CD14-positive monocyte (primary cell): ENCODE data around the gene DPH1. TPM values are rescaled to one million over a fixed set of nuclear protein-coding genes. Genes with fewer than 3 reads are reported as not detected.

Experiments used
- DNase-seq, 3 donors: peaks; one replicate each; pipeline ENCODE4 v3.0.0-alpha.2; 2011 to 2022
- H2AFZ ChIP-seq: 2 replicates; pipeline ENCODE4 v1.6.0; 2012; ENCODE audit warnings: mild to moderate bottlenecking, low read depth, low read length, inconsistent platforms; ENCODE audit not compliant: insufficient read depth, poor library complexity, severe bottlenecking
- H3K27ac ChIP-seq, 2 donors: 1 replicate in 1 of 2; 2 replicates in 1 of 2; pipeline ENCODE4 v1.5.1; 2012 to 2013; ENCODE audit warnings: low read length in 2 of 2, control low read depth in 1 of 2, inconsistent platforms in 1 of 2, low read depth in 1 of 2, mild to moderate bottlenecking in 1 of 2
- H3K27me3 ChIP-seq, 2 donors: one replicate each; pipeline versions ENCODE4 v1.6.0 to v1.6.1; 2011 to 2013; ENCODE audit warnings: low read length in 2 of 2; ENCODE audit not compliant: control insufficient read depth in 2 of 2, insufficient read depth in 2 of 2
- H3K36me3 ChIP-seq, 2 donors: replicated peaks in 1 of 2; 1 replicate in 1 of 2; 2 replicates in 1 of 2; pipeline versions ENCODE4 v1.5.1 to v1.6.1; 2012 to 2013; ENCODE audit warnings: low read length in 2 of 2, control low read depth in 1 of 2, inconsistent platforms in 1 of 2, mild to moderate bottlenecking in 1 of 2; ENCODE audit not compliant: insufficient read depth in 2 of 2, control insufficient read depth in 1 of 2
- H3K4me1 ChIP-seq, 2 donors: 1 replicate in 1 of 2; 2 replicates in 1 of 2; pipeline versions ENCODE4 v1.5.1 to v1.6.1; 2012 to 2013; ENCODE audit warnings: low read length in 2 of 2, control low read depth in 1 of 2, inconsistent platforms in 1 of 2, mild to moderate bottlenecking in 1 of 2, moderate library complexity in 1 of 2; ENCODE audit not compliant: insufficient read depth in 2 of 2, control insufficient read depth in 1 of 2
- H3K4me2 ChIP-seq: replicated peaks from 2 replicates; pipeline ENCODE3; 2012; ENCODE audit warnings: low read length, moderate library complexity, mild to moderate bottlenecking; ENCODE audit not compliant: poor library complexity, severe bottlenecking; ENCODE audit errors: extremely low read depth
- H3K4me3 ChIP-seq, 3 experiments: fragments of 200-600 bp in 1 of 3; sonication (generic) in 1 of 3; replicated peaks in 1 of 3; 1 replicate in 2 of 3; 2 replicates in 1 of 3; pipeline ENCODE4 v1.5.1; 2011 to 2013; ENCODE audit warnings: low read length in 3 of 3, mild to moderate bottlenecking in 3 of 3, control low read depth in 2 of 3, low read depth in 2 of 3, inconsistent platforms in 1 of 3, moderate library complexity in 1 of 3
- H3K79me2 ChIP-seq: 2 replicates; pipeline ENCODE4 v1.6.0; 2012; ENCODE audit warnings: mild to moderate bottlenecking, control low read depth, inconsistent platforms, low read length, moderate library complexity; ENCODE audit not compliant: insufficient read depth
- H3K9ac ChIP-seq: 2 replicates; pipeline ENCODE4 v1.6.0; 2017; ENCODE audit warnings: low read length, mild to moderate bottlenecking; ENCODE audit not compliant: insufficient read depth, poor library complexity, severe bottlenecking
- H3K9me3 ChIP-seq, 2 donors: replicated peaks in 1 of 2; 1 replicate in 1 of 2; 2 replicates in 1 of 2; pipeline versions ENCODE4 v1.5.1 to v1.6.1; 2012 to 2013; ENCODE audit warnings: low read length in 2 of 2, control low read depth in 1 of 2; ENCODE audit not compliant: control insufficient read depth in 1 of 2, insufficient read depth in 1 of 2
- H4K20me1 ChIP-seq: 2 replicates; pipeline ENCODE4 v1.6.0; 2012; ENCODE audit warnings: mild to moderate bottlenecking, low read length, control low read depth, moderate library complexity; ENCODE audit not compliant: insufficient read depth
- H3K27ac Mint-ChIP-seq, 7 donors: one replicate each; pipeline ENCODE4 v1.8.0; 2020; ENCODE audit warnings: mild to moderate bottlenecking in 7 of 7, mixed read lengths in 7 of 7, moderate library complexity in 6 of 7, inconsistent platforms in 2 of 7
- H3K27me3 Mint-ChIP-seq, 3 donors: one replicate each; pipeline ENCODE4 v1.8.0; 2021 to 2022; ENCODE audit warnings: low read depth in 3 of 3, mild to moderate bottlenecking in 3 of 3, mixed read lengths in 3 of 3, moderate library complexity in 3 of 3, inconsistent platforms in 1 of 3
- H3K36me3 Mint-ChIP-seq, 2 donors: one replicate each; pipeline ENCODE4 v1.8.0; 2020; ENCODE audit warnings: mixed read lengths in 2 of 2, inconsistent platforms in 1 of 2, mild to moderate bottlenecking in 1 of 2
- H3K4me1 Mint-ChIP-seq: one replicate; pipeline ENCODE4 v1.8.0; 2020; ENCODE audit warnings: mild to moderate bottlenecking, mixed read lengths
- H3K4me3 Mint-ChIP-seq, 2 donors: one replicate each; pipeline ENCODE4 v1.8.0; 2020; ENCODE audit warnings: mild to moderate bottlenecking in 2 of 2, mixed read lengths in 2 of 2, moderate library complexity in 1 of 2
- H3K9me3 Mint-ChIP-seq, 7 donors: one replicate each; pipeline ENCODE4 v1.8.0; 2020 to 2022; ENCODE audit warnings: mixed read lengths in 7 of 7, mild to moderate bottlenecking in 6 of 7, moderate library complexity in 6 of 7, inconsistent platforms in 2 of 7
- WGBS: methylation state at CpG from one replicate; pipeline ENCODE4 v1.1.5; 2013; ENCODE audit warnings: missing lambda C conversion rate; ENCODE audit not compliant: insufficient coverage; 5-methylcytosine and 5-hydroxymethylcytosine counted together
- intact Hi-C, 2 donors: fragments of 100-400 bp; cut with micrococcal nuclease; formaldehyde crosslinking; loops; one replicate each; pipeline versions ENCODE4 v1.15.0 to v1.15.1; 2023
- polyA plus RNA-seq, 3 donors: library from polyadenylated mRNA; depleted of rRNA in 1 of 3; unstranded in 2 of 3; stranded (reverse) in 1 of 3; fragments of 300-500 nt in 2 of 3; fragments of >200 nt in 1 of 3; fragmentation: Illumina TruSeq in 2 of 3; gene quantifications; 1 replicate in 2 of 3; 2 replicates in 1 of 3; pipeline ENCODE4 v1.2.3, GENCODE V29; 2012 to 2021
- TF ChIP-seq, protein P1 (sequence below): fragments of 200-600 bp; IDR thresholded peaks from one replicate; pipeline ENCODE4 v1.8.0; 2022; ENCODE audit warnings: antibody characterized with exemption, mild to moderate bottlenecking

Gene DPH1
- polyA plus RNA-seq, 3 donors = 7.5 to 29.4 (median 9.3) TPM

DNA sequence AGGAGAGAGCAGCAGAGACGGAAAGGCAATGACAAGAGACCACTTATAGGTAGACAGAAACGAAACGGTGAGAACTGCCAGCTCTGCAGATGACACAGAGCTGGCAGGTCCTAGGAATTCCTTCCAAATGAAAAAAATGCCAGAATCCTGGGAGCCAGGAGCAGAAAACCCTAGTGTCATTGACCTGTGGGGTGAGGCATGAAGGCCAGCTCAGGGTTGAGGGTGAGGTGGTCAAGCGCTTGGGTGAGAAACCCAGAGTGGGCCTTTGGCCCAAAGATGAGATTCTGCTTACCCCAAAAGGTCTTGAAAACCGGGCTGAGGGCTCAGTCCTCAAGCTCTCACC is 34.2 kb downstream of the DPH1 start:
- peaks cover 75 to 83% of the 10 kb centered on the region in 2 donors for H3K36me3 Mint-ChIP-seq
- peaks cover 21 to 72% of the 10 kb centered on the region in 2 donors for H3K36me3 ChIP-seq
- intact Hi-C loops = no loop called here

DNA sequence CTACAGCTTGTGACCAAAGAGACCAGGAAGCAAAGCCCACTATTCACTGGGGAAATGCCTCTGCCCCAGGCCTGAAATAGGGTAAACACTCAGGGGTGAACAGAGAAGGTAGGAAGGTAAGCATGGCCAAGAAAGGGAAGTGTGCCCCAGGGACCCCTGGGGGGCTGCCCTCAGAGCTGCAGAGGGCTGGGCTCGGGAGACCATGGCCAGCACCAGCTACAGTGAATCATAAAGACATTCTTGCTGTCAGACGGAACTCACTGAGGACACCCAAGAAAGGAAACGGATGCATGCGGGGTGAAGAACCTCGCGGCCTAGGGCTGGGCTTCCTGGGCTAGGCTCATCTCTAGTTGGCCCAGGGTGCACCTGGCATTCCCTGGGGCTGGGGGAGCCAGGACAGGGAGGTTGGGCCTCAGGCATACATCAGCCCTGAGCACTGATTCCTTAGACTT is 34.6 kb downstream of the DPH1 start:
- Histone ChIP-seq H3K79me2 (no peaks in the 10 kb centered on the region), H4K20me1 (no peaks in the 10 kb centered on the region), H3K36me3 (peaks cover 21 to 72% of the 10 kb centered on the region in 2 donors), H3K4me3 (no peak overlapping the region), H3K27me3 (peaks cover 0 to 4% of the 10 kb centered on the region in 2 donors), H2AFZ (no peak overlapping the region), H3K4me1 (peaks cover 9 to 12% of the 10 kb centered on the region in 2 donors), H3K9me3 (no peaks in the 10 kb centered on the region), H3K4me2 (no peak overlapping the region), H3K27ac (no peak overlapping the region), H3K9ac (no peak overlapping the region)
- intact Hi-C loops = no loop called here
- TF ChIP-seq, protein P1, sequence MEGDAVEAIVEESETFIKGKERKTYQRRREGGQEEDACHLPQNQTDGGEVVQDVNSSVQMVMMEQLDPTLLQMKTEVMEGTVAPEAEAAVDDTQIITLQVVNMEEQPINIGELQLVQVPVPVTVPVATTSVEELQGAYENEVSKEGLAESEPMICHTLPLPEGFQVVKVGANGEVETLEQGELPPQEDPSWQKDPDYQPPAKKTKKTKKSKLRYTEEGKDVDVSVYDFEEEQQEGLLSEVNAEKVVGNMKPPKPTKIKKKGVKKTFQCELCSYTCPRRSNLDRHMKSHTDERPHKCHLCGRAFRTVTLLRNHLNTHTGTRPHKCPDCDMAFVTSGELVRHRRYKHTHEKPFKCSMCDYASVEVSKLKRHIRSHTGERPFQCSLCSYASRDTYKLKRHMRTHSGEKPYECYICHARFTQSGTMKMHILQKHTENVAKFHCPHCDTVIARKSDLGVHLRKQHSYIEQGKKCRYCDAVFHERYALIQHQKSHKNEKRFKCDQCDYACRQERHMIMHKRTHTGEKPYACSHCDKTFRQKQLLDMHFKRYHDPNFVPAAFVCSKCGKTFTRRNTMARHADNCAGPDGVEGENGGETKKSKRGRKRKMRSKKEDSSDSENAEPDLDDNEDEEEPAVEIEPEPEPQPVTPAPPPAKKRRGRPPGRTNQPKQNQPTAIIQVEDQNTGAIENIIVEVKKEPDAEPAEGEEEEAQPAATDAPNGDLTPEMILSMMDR = no peak
- Mint-ChIP-seq H3K9me3 (no peaks in the 10 kb centered on the region), H3K4me1 (peaks cover 23% of the 10 kb centered on the region), H3K36me3 (peaks cover 79 to 85% of the 10 kb centered on the region in 2 donors), H3K27ac (peak overlapping the region in 1 of 7 donors; percentile 33), H3K4me3 (no peak overlapping the region), H3K27me3 (peaks cover 5 to 19% (median 6%) of the 10 kb centered on the region in 3 donors)
- no peak for DNase-seq
- WGBS = 94% methylated on average over 4 of the region's 6 CpGs

More for the DNA sequence above, 34.2 kb downstream of the DPH1 start:
- H4K20me1 ChIP-seq = no peaks in the 10 kb centered on the region
- no peak overlapping the region for H3K9ac ChIP-seq
- H3K27me3 Mint-ChIP-seq = peaks cover 6 to 23% (median 8%) of the 10 kb centered on the region in 3 donors
- peaks cover 13 to 16% of the 10 kb centered on the region in 2 donors for H3K4me1 ChIP-seq
- no peak overlapping the region for H3K27ac ChIP-seq
- H3K9me3 ChIP-seq = no peaks in the 10 kb centered on the region
- H3K9me3 Mint-ChIP-seq = no peaks in the 10 kb centered on the region
- TF ChIP-seq, protein P1 = no peak
- 65% methylated on average over 4 of the region's 5 CpGs for WGBS
- H3K4me2 ChIP-seq = no peak overlapping the region
- H3K79me2 ChIP-seq = no peaks in the 10 kb centered on the region
- H3K27me3 ChIP-seq = peaks cover 0 to 4% of the 10 kb centered on the region in 2 donors
- peaks cover 26% of the 10 kb centered on the region for H3K4me1 Mint-ChIP-seq
- DNase-seq = no peak
- H2AFZ ChIP-seq = no peak overlapping the region
- no peak overlapping the region for H3K4me3 Mint-ChIP-seq
- no peak overlapping the region for H3K27ac Mint-ChIP-seq
- no peak overlapping the region for H3K4me3 ChIP-seq
